ENCODE data around the gene UBL7.

- TF ChIP-seq CTCF (IDR thresholded peaks at IDR 0.05) (no peak), POLR2A (IDR thresholded peaks at IDR 0.05) (no peak)
These were observed 45.5 kb upstream of the UBL7 start for GRCh38 chr15:74506515-74506840.
